A549 (cell line): ENCODE data around the gene AEBP2.

Experiments
- CEBPB ChIP-seq, 2 experiments: fragments of >200 bp in 1 of 2; sonication (Bioruptor Twin) in 1 of 2; formaldehyde crosslinking in 1 of 2; IDR thresholded peaks; 2 replicates each; pipeline ENCODE4 v1.6.1; 2012 to 2016
- CTCF ChIP-seq: fragments of >200 bp; sonication (Bioruptor Twin); formaldehyde crosslinking; IDR thresholded peaks from 3 replicates; pipeline ENCODE4 v1.5.1; 2016
- HDAC2 ChIP-seq: fragments of 200-600 bp; sonication (generic); IDR thresholded peaks from 2 replicates; pipeline ENCODE4 v1.6.1; 2016
- MAFK ChIP-seq: fragments of 450-650 bp; IDR thresholded peaks from 2 replicates; pipeline ENCODE4 v1.6.1; 2014; ENCODE audit not compliant: partially characterized antibody
- MAX ChIP-seq: IDR thresholded peaks from 2 replicates; pipeline ENCODE4 v1.6.1; 2012
- NR3C1 ChIP-seq: fragments of >200 bp; sonication (Bioruptor Twin); formaldehyde crosslinking; IDR thresholded peaks from 3 replicates; pipeline ENCODE4 v1.6.1; 2017
- PBX3 ChIP-seq: IDR thresholded peaks from 2 replicates; pipeline ENCODE4 v1.6.1; 2012
- PHF8 ChIP-seq: fragments of 200-600 bp; sonication (generic); IDR thresholded peaks from 2 replicates; pipeline ENCODE4 v1.6.1; 2016; ENCODE audit warnings: low read depth, mild to moderate bottlenecking, antibody characterized with exemption, moderate library complexity, borderline replicate concordance
- POLR2A ChIP-seq: IDR thresholded peaks from 2 replicates; pipeline ENCODE4 v1.6.1; 2012; ENCODE audit warnings: mild to moderate bottlenecking, low read length
- RFX5 ChIP-seq: fragments of 450-650 bp; IDR thresholded peaks from 2 replicates; pipeline ENCODE4 v1.7.1; 2014; ENCODE audit warnings: antibody characterized with exemption, mild to moderate bottlenecking, moderate library complexity
- RNF2 ChIP-seq: fragments of 200-600 bp; sonication (generic); IDR thresholded peaks from 2 replicates; pipeline ENCODE4 v1.6.1; 2016; ENCODE audit warnings: low read depth, mild to moderate bottlenecking, antibody characterized with exemption, moderate library complexity, borderline replicate concordance
- TP53 ChIP-seq: fragments of 250-450 bp; sonication (Bioruptor Pico); IDR thresholded peaks from 2 replicates; pipeline ENCODE4 v1.5.0; 2021; ENCODE audit warnings: mild to moderate bottlenecking, moderate library complexity
- ZFP36 ChIP-seq: fragments of 450-650 bp; IDR thresholded peaks from 2 replicates; pipeline ENCODE4 v1.6.1; 2014; ENCODE audit warnings: borderline replicate concordance; ENCODE audit not compliant: partially characterized antibody

- TF ChIP-seq ZFP36 (no peak), CTCF (no peak), PBX3 (no peak), POLR2A (no peak), RFX5 (no peak), RNF2 (no peak), TP53 (CRISPR knock-in tag) (no peak), MAFK (no peak), HDAC2 (no peak), CEBPB (IDR thresholded peaks at IDR 0.05) (no peak), PHF8 (no peak), MAX (no peak), NR3C1 (no peak)
Measured at GRCh38 chr12:19449814-19450213, 10.5 kb downstream of the AEBP2 start.
